ENCODE results near the gene PROS1. TPM values are rescaled to one million over a fixed set of nuclear protein-coding genes. Genes with fewer than 3 reads are reported as not detected.
A peak's percentile ranks its signal among the peaks of the same experiment; 100 is the strongest.

The PROS1 gene
- polyA plus RNA-seq, 1 of the 3 experiments (the other 2 are of a cell fraction): 9.1 TPM

DNA sequence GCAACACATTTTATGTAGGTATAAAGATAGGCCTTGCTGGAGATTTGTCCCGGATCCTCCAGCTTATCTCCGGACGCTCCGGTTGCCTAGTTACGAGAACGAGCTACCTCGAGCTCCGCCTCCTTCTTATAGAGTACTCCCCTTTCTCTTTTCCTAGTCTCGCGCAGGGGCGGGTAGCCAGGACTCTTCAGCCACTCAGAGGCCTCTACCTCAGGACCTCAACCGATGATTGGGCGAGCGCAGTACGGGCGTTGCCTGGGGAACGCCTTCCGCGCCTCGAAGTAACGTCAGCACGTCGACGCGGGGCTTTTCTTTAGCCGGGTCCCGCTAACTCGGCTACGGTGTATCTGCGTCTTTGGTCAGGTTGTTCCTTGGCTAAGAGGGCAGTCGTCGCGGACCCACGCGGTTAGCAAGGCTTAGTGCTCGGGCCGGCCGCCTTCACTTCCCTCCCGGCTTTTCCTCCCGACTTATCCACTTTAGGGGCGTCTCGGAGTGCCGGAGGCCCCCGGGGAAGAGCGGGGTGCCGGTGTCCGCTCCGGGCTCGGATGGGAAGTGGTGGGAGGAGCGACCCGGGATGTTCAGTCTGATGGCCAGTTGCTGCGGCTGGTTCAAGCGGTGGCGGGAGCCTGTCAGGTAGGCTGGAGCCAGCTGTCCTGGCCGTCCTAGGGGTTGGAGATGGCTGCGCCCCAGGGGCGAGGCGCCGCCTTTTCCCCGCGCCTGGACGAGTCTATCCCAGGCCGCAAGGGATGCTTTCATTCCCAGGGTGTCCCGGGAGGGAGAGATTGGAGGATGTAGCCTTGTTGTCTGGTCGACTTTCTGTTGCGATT lies 6.4 kb upstream of the PROS1 start, which contains the start of gene ARL13B (continued):
- TF ChIP-seq, protein P1, sequence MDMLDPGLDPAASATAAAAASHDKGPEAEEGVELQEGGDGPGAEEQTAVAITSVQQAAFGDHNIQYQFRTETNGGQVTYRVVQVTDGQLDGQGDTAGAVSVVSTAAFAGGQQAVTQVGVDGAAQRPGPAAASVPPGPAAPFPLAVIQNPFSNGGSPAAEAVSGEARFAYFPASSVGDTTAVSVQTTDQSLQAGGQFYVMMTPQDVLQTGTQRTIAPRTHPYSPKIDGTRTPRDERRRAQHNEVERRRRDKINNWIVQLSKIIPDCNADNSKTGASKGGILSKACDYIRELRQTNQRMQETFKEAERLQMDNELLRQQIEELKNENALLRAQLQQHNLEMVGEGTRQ (IDR thresholded peaks at IDR 0.05; ENCODE audit: borderline replicate concordance, low read depth, low read length): no peak
- TF ChIP-seq, protein P2, sequence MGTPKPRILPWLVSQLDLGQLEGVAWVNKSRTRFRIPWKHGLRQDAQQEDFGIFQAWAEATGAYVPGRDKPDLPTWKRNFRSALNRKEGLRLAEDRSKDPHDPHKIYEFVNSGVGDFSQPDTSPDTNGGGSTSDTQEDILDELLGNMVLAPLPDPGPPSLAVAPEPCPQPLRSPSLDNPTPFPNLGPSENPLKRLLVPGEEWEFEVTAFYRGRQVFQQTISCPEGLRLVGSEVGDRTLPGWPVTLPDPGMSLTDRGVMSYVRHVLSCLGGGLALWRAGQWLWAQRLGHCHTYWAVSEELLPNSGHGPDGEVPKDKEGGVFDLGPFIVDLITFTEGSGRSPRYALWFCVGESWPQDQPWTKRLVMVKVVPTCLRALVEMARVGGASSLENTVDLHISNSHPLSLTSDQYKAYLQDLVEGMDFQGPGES (IDR thresholded peaks at IDR 0.05; ENCODE audit: low read depth, low read length): peak; percentile 56

DNA sequence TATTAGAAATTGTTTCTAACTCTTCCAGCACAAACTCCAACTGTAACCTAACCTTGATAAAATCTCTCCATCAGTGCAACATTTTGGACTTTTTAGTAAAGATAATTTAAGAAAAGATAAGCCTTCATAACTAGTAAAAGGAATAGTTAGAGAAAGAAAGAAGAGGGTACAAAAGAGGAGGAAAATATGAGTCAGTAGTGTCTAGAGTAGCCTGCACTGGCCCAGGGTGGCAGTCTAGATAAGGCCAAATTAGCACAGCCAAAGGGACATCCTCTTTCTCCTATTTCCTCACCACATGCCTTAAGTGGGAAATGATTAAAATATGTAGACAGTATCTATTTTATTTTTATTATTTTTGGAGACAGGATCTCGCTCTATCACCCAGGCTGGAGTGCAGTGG lies 3.7 kb downstream of the PROS1 start:
- Histone ChIP-seq H3K4me2 (no peak overlapping the region), H3K4me3 (ENCODE audit: low read depth in 2 of 2, low read length in 1 of 2) (no peak overlapping the region), H3K27ac (ENCODE audit: low read depth in 2 of 2, low read length in 1 of 2) (no peak overlapping the region), H3K79me2 (ENCODE audit: insufficient read depth) (no peaks in the 10 kb centered on the region), H3K4me1 (ENCODE audit: control insufficient read depth in 1 of 2, insufficient read depth in 2 of 2, low read depth in 1 of 2, low read length in 1 of 2) (peaks cover 0 to 2% of the 10 kb centered on the region in 2 experiments; a peak in 1 of 4 replicates), H3K9me3 (no peaks in the 10 kb centered on the region), H4K20me1 (ENCODE audit: insufficient read depth) (no peaks in the 10 kb centered on the region), H3K9me2 (no peaks in the 10 kb centered on the region), H3K36me3 (replicated peaks in 1 of 2; ENCODE audit: control insufficient read depth in 1 of 2, insufficient read depth in 2 of 2, low read length in 1 of 2) (no peaks in the 10 kb centered on the region), H2AFZ (ENCODE audit: low read depth) (no peak overlapping the region), H3F3A (replicated peaks; ENCODE audit: insufficient read depth) (peaks cover 9% of the 10 kb centered on the region), H3K9ac (no peak overlapping the region), H3K27me3 (ENCODE audit: insufficient read depth) (no peaks in the 10 kb centered on the region)
- TF ChIP-seq GABPA (IDR thresholded peaks at IDR 0.05; ENCODE audit: low read depth): no peak
- TF ChIP-seq MXI1 (IDR thresholded peaks at IDR 0.05; ENCODE audit: low read depth, low read length): no peak
- TF ChIP-seq GATA2 (CRISPR knock-in tag; IDR thresholded peaks at IDR 0.05): no peak
- TF ChIP-seq POLR2AphosphoS5 (IDR thresholded peaks at IDR 0.05; ENCODE audit: low read depth, low read length): no peak
- no peak for TF ChIP-seq FOXM1 (IDR thresholded peaks at IDR 0.05; ENCODE audit: low read depth)
- TF ChIP-seq TCF12 (IDR thresholded peaks at IDR 0.05): no peak
- TF ChIP-seq TAF1 (IDR thresholded peaks at IDR 0.05; ENCODE audit: borderline replicate concordance, low read depth, low read length): no peak
- TF ChIP-seq, protein P3, sequence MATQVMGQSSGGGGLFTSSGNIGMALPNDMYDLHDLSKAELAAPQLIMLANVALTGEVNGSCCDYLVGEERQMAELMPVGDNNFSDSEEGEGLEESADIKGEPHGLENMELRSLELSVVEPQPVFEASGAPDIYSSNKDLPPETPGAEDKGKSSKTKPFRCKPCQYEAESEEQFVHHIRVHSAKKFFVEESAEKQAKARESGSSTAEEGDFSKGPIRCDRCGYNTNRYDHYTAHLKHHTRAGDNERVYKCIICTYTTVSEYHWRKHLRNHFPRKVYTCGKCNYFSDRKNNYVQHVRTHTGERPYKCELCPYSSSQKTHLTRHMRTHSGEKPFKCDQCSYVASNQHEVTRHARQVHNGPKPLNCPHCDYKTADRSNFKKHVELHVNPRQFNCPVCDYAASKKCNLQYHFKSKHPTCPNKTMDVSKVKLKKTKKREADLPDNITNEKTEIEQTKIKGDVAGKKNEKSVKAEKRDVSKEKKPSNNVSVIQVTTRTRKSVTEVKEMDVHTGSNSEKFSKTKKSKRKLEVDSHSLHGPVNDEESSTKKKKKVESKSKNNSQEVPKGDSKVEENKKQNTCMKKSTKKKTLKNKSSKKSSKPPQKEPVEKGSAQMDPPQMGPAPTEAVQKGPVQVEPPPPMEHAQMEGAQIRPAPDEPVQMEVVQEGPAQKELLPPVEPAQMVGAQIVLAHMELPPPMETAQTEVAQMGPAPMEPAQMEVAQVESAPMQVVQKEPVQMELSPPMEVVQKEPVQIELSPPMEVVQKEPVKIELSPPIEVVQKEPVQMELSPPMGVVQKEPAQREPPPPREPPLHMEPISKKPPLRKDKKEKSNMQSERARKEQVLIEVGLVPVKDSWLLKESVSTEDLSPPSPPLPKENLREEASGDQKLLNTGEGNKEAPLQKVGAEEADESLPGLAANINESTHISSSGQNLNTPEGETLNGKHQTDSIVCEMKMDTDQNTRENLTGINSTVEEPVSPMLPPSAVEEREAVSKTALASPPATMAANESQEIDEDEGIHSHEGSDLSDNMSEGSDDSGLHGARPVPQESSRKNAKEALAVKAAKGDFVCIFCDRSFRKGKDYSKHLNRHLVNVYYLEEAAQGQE (IDR thresholded peaks at IDR 0.05; ENCODE audit: low read depth, low read length): no peak
- TF ChIP-seq YY1 (IDR thresholded peaks at IDR 0.05; ENCODE audit: low read depth): no peak
- TF ChIP-seq, protein P4, sequence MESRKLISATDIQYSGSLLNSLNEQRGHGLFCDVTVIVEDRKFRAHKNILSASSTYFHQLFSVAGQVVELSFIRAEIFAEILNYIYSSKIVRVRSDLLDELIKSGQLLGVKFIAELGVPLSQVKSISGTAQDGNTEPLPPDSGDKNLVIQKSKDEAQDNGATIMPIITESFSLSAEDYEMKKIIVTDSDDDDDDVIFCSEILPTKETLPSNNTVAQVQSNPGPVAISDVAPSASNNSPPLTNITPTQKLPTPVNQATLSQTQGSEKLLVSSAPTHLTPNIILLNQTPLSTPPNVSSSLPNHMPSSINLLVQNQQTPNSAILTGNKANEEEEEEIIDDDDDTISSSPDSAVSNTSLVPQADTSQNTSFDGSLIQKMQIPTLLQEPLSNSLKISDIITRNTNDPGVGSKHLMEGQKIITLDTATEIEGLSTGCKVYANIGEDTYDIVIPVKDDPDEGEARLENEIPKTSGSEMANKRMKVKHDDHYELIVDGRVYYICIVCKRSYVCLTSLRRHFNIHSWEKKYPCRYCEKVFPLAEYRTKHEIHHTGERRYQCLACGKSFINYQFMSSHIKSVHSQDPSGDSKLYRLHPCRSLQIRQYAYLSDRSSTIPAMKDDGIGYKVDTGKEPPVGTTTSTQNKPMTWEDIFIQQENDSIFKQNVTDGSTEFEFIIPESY (IDR thresholded peaks at IDR 0.05; ENCODE audit: borderline replicate concordance, low read depth): no peak
- TF ChIP-seq RAD21 (IDR thresholded peaks at IDR 0.05; ENCODE audit: low read length): no peak
- TF ChIP-seq TEAD4 (IDR thresholded peaks at IDR 0.05; ENCODE audit: borderline replicate concordance, insufficient read depth): no peak
- TF ChIP-seq NRF1 (IDR thresholded peaks at IDR 0.05; ENCODE audit: low read depth, low read length): no peak
- TF ChIP-seq MEF2A (IDR thresholded peaks at IDR 0.05; ENCODE audit: borderline replicate concordance, low read depth): no peak
- no peak for TF ChIP-seq NFIC (IDR thresholded peaks at IDR 0.05; ENCODE audit: borderline replicate concordance)
- no peak for TF ChIP-seq RXRA (IDR thresholded peaks at IDR 0.05; ENCODE audit: borderline replicate concordance, low read depth)
- ChIA-PET POLR2A (no interaction called here), CTCF (no interaction called here)
- DNase-seq: no peak
- WGBS (ENCODE audit: low lambda C conversion rate): 88% methylated on average over 1 of the region's 1 CpG
